Measurements from ENCODE around the gene DAB2. TPM values are rescaled to one million over a fixed set of nuclear protein-coding genes. Genes with fewer than 3 reads are reported as not detected.

DAB2 gene
- total and polyA plus RNA-seq, 8 donors = 3.1 to 74.4 (median 35.7) TPM

GRCh38 chr5:39422036-39422606, 2.7 kb downstream of the DAB2 start:
- TF ChIP-seq POLR2AphosphoS5 (IDR thresholded peaks at IDR 0.05) (no peak), EP300 (IDR thresholded peaks at IDR 0.05) (no peak), POLR2A (IDR thresholded peaks at IDR 0.05) (no peak), CTCF (IDR thresholded peaks at IDR 0.05) (no peak)
- H3K36me3 ChIP-seq = no peaks in the 10 kb centered on the region
- peaks cover 5 to 64% (median 32%) of the 10 kb centered on the region in 4 donors for H3K4me1 ChIP-seq
- peaks cover 0 to 7% (median 0%) of the 10 kb centered on the region in 3 donors for H3K27me3 ChIP-seq
- H3K27ac ChIP-seq = peak overlapping the region; percentile 10 to 88 (median 84)
- no peak for DNase-seq
- 58 to 84% (median 82%) methylated on average over 3 of the region's 3 CpGs for WGBS, 5 donors
- H3K9me3 ChIP-seq = no peaks in the 10 kb centered on the region
- intact Hi-C loops (cut with DNase I; ENCODE audit: low total_unique reads) = no loop called here
- peak overlapping the region in 3 of 4 donors; percentile 56 to 63 (median 62) for H3K4me3 ChIP-seq

- peak; percentile 29 to 73 for DNase-seq
- 44 to 56% (median 53%) methylated on average over 6 of the region's 6 CpGs for WGBS, 5 donors
- peaks cover 0 to 7% (median 0%) of the 10 kb centered on the region in 3 donors for H3K27me3 ChIP-seq
- H3K4me1 ChIP-seq = peaks cover 5 to 56% (median 25%) of the 10 kb centered on the region in 4 donors
- no peaks in the 10 kb centered on the region for H3K9me3 ChIP-seq
- intact Hi-C loops (cut with DNase I; ENCODE audit: low total_unique reads) = no loop called here
- TF ChIP-seq CTCF (IDR thresholded peaks at IDR 0.05) (no peak), POLR2A (IDR thresholded peaks at IDR 0.05) (no peak), POLR2AphosphoS5 (IDR thresholded peaks at IDR 0.05) (peak in 2 of 3 donors; percentile 22 to 51), EP300 (IDR thresholded peaks at IDR 0.05) (no peak)
- H3K36me3 ChIP-seq = no peaks in the 10 kb centered on the region
- peak overlapping the region in 4 of 5 donors; percentile 78 to 88 (median 85) for H3K27ac ChIP-seq
- H3K4me3 ChIP-seq = peak overlapping the region in 2 of 4 donors; percentile 3 to 63
Measured at GRCh38 chr5:39420482-39421145, 4.2 kb downstream of the DAB2 start.

- DNase-seq = no peak
- Histone ChIP-seq H3K27ac (peak overlapping the region in 3 of 5 donors; percentile 84 to 88 (median 86)), H3K9me3 (no peaks in the 10 kb centered on the region), H3K4me3 (no peak overlapping the region), H3K4me1 (peaks cover 0 to 53% (median 18%) of the 10 kb centered on the region in 4 donors), H3K27me3 (peaks cover 0 to 3% (median 0%) of the 10 kb centered on the region in 3 donors), H3K36me3 (no peaks in the 10 kb centered on the region)
- intact Hi-C loops (cut with DNase I; ENCODE audit: low total_unique reads) = no loop called here
- TF ChIP-seq EP300 (IDR thresholded peaks at IDR 0.05) (no peak), CTCF (IDR thresholded peaks at IDR 0.05) (no peak), POLR2A (IDR thresholded peaks at IDR 0.05) (no peak), POLR2AphosphoS5 (IDR thresholded peaks at IDR 0.05) (no peak)
- 29 to 49% (median 31%) methylated on average over 1 of the region's 1 CpG for WGBS, 5 donors
Measured at GRCh38 chr5:39419796-39420195, 5.0 kb downstream of the DAB2 start.

- Histone ChIP-seq H3K9me3 (no peaks in the 10 kb centered on the region), H3K27ac (no peak overlapping the region), H3K36me3 (no peaks in the 10 kb centered on the region), H3K27me3 (no peaks in the 10 kb centered on the region), H3K4me3 (no peak overlapping the region), H3K4me1 (peaks cover 0 to 50% (median 12%) of the 10 kb centered on the region in 4 donors)
- WGBS, 5 donors = 66 to 76% (median 68%) methylated on average over 3 of the region's 3 CpGs
- DNase-seq = no peak
- intact Hi-C loops (cut with DNase I; ENCODE audit: low total_unique reads) = no loop called here
- TF ChIP-seq POLR2A (IDR thresholded peaks at IDR 0.05) = no peak
Measured at GRCh38 chr5:39417979-39418378, 6.8 kb downstream of the DAB2 start.

GRCh38 chr5:39415201-39415600, 9.6 kb downstream of the DAB2 start:
- 60 to 71% (median 66%) methylated on average over 2 of the region's 2 CpGs for WGBS, 5 donors
- H3K36me3 ChIP-seq = no peaks in the 10 kb centered on the region
- no peaks in the 10 kb centered on the region for H3K27me3 ChIP-seq
- no peak for DNase-seq
- no peak overlapping the region for H3K27ac ChIP-seq
- no peak for TF ChIP-seq EP300 (IDR thresholded peaks at IDR 0.05)
- TF ChIP-seq POLR2A (IDR thresholded peaks at IDR 0.05) = no peak
- no peak for TF ChIP-seq POLR2AphosphoS5 (IDR thresholded peaks at IDR 0.05)
- no peak for TF ChIP-seq CTCF (IDR thresholded peaks at IDR 0.05)
- intact Hi-C loops (cut with DNase I; ENCODE audit: low total_unique reads) = no loop called here
- H3K9me3 ChIP-seq = no peaks in the 10 kb centered on the region
- H3K4me3 ChIP-seq = no peak overlapping the region
- peaks cover 0 to 60% (median 11%) of the 10 kb centered on the region in 4 donors for H3K4me1 ChIP-seq
